Measurements from ENCODE around the gene CDC42EP4. TPM values are rescaled to one million over a fixed set of nuclear protein-coding genes. Genes with fewer than 3 reads are reported as not detected.

Gene CDC42EP4
- total RNA-seq, 6 donors from 2014 or later: 28.3 to 65.7 (median 52.9) TPM

DNA sequence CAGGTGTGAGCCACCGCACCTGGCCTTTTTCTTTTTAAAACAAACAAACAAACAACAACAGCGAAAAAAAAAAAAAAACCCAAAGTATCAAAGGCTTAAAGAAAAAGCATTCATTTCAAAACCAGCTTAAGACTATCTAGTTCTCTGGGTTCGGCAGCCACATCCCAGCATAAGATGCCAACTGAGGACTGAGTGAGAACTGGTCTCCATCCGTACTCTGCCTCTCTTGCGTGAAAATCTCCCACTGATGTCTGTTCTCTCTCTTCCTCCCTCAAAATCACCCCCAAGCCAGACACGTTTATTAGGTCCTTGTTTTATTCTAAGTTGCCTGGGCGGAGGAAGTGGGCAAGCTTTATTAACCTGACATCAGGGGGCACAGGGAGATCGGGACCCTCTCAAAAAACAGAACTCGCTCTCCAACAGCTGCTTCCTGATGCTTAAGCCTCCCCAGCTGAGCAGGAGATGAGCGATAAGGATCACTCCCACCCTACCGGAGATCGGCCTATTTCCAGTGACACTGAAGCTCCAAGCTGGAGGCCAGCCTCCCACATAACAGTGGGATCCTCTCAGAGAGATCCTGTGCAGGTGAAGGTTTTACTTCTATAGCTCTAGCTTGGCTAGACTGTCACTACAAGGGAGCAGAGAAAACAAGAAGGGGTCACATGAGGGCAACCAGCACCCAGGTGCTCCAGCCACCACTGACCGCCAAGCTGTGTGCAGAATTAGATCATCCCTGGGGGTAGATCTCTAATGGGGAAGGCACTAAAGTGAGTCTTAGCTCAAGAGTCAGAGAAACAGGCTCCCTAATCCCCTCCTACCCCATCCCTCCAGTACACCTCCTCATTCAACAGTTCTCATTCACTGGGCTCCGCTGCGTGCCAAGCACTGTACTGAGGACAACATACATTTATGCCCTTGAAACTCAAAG is 13.6 kb downstream of the CDC42EP4 start:
- Histone ChIP-seq H3K9me3 (no peaks in the 10 kb centered on the region), H3K36me3 (no peaks in the 10 kb centered on the region), H3K27me3 (no peaks in the 10 kb centered on the region), H3K4me3 (no peak overlapping the region), H3K27ac (peak overlapping the region; percentile 12 to 78 (median 55)), H3K4me1 (peaks cover 38 to 67% (median 60%) of the 10 kb centered on the region in 4 donors)
- WGBS, 2 donors: 48 to 56% methylated on average over 15 of the region's 15 CpGs
- DNase-seq (no peak), ATAC-seq (ENCODE audit: low FRiP score in 2 of 2) (peak in 1 of 2 donors; percentile 48)
- TF ChIP-seq POLR2AphosphoS5 (IDR thresholded peaks at IDR 0.05) (no peak), POLR2A (IDR thresholded peaks at IDR 0.05) (no peak), EP300 (IDR thresholded peaks at IDR 0.05) (no peak)
- TF ChIP-seq, protein P1, sequence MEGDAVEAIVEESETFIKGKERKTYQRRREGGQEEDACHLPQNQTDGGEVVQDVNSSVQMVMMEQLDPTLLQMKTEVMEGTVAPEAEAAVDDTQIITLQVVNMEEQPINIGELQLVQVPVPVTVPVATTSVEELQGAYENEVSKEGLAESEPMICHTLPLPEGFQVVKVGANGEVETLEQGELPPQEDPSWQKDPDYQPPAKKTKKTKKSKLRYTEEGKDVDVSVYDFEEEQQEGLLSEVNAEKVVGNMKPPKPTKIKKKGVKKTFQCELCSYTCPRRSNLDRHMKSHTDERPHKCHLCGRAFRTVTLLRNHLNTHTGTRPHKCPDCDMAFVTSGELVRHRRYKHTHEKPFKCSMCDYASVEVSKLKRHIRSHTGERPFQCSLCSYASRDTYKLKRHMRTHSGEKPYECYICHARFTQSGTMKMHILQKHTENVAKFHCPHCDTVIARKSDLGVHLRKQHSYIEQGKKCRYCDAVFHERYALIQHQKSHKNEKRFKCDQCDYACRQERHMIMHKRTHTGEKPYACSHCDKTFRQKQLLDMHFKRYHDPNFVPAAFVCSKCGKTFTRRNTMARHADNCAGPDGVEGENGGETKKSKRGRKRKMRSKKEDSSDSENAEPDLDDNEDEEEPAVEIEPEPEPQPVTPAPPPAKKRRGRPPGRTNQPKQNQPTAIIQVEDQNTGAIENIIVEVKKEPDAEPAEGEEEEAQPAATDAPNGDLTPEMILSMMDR (IDR thresholded peaks at IDR 0.05): no peak

DNA sequence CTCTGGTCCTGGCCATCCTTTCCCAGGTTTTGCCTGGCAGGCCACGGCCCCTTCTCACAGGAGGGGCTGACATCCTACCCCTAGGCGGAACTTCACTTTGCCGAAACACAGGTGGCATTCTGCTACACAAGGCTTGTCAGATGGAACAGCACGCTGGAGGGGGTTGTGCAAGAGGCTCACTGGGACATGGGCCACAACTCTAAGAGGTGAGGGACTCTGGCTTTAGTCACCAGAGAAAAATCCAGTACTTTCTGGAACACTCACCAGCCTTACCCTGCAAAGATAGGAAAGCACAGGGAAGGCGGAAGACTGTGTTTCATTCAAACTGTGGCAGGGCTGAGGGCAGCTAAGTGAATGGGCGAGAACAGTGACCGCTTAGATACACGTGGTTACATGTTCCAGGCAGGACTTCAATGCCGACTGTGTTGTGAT is 18.3 kb downstream of the CDC42EP4 start:
- 39 to 53% methylated on average over 9 of the region's 9 CpGs for WGBS, 2 donors
- no peaks in the 10 kb centered on the region for H3K27me3 ChIP-seq
- peaks cover 66 to 85% (median 75%) of the 10 kb centered on the region in 4 donors for H3K4me1 ChIP-seq
- peak in 1 of 2 donors; percentile 90 for DNase-seq
- no peak overlapping the region for H3K4me3 ChIP-seq
- H3K36me3 ChIP-seq: no peaks in the 10 kb centered on the region
- no peaks in the 10 kb centered on the region for H3K9me3 ChIP-seq
- peak overlapping the region; percentile 73 to 93 (median 86) for H3K27ac ChIP-seq
- peak; percentile 12 to 78 for ATAC-seq (ENCODE audit: low FRiP score in 2 of 2)
- TF ChIP-seq POLR2A (IDR thresholded peaks at IDR 0.05) (no peak), POLR2AphosphoS5 (IDR thresholded peaks at IDR 0.05) (peak; percentile 60 to 64), EP300 (IDR thresholded peaks at IDR 0.05) (peak in 1 of 4 donors; percentile 89)
- TF ChIP-seq, protein P1 (IDR thresholded peaks at IDR 0.05): no peak

DNA sequence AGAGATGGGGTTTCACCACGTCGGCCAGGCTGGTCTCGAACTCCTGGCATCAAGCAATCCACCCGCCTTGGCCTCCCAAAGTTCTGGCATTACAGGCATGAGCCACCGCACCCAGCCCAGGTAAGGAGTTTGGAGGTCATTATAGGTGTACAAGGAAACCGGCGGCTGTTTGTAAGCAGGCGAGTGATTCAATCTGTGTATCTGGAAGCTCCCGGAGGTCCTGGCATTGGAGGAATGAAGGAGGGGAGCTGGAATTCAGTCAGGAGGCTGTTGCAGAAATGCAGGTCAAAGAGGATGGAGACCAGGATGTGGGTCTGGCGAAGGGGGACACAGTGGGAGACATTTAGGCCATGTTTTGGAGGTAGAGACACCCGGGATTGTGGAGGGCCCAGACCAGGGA is 18.8 kb downstream of the CDC42EP4 start:
- H3K27me3 ChIP-seq: no peaks in the 10 kb centered on the region
- ATAC-seq (ENCODE audit: low FRiP score in 2 of 2) (no peak), DNase-seq (no peak)
- H3K36me3 ChIP-seq: no peaks in the 10 kb centered on the region
- TF ChIP-seq POLR2A (IDR thresholded peaks at IDR 0.05): no peak
- TF ChIP-seq, protein P1 (IDR thresholded peaks at IDR 0.05): no peak
- no peak for TF ChIP-seq EP300 (IDR thresholded peaks at IDR 0.05)
- TF ChIP-seq POLR2AphosphoS5 (IDR thresholded peaks at IDR 0.05): no peak
- 76 to 79% methylated on average over 11 of the region's 11 CpGs for WGBS, 2 donors
- H3K4me3 ChIP-seq: no peak overlapping the region
- peaks cover 65 to 85% (median 75%) of the 10 kb centered on the region in 4 donors for H3K4me1 ChIP-seq
- H3K27ac ChIP-seq: peak overlapping the region; percentile 73 to 93 (median 86)
- no peaks in the 10 kb centered on the region for H3K9me3 ChIP-seq

DNA sequence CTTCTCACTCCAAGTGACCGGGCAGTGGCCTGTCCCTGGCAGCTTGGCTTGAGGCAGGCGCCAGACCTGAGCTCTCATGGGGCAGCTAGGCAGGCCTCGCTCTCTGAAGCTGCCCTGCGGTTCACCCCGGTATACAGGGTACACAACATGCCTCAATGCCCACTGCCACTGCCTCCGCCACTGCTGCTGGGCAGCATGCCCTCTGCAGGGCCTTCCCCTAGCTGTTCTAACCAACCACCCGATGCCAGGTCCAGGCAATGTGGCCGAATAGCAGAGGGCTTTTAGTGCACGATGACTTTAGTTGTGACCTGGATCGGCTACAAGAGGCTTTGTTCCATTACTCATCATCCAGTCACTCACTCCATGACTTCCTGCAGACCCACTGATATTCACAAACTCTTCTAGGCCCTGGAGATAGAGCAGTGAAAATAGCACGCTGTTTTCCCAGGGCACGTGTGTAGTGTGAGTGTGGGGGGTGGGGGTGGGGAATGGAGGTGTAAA is 19.7 kb downstream of the CDC42EP4 start:
- 57 to 64% methylated on average over 5 to 10 of the region's 12 CpGs for WGBS, 2 donors
- DNase-seq: peak in 1 of 2 donors; percentile 62
- H3K4me1 ChIP-seq: peaks cover 68 to 90% (median 80%) of the 10 kb centered on the region in 4 donors
- H3K4me3 ChIP-seq: peak overlapping the region in 1 of 4 donors; percentile 0
- H3K9me3 ChIP-seq: no peaks in the 10 kb centered on the region
- peaks cover 0 to under 1% (median 0%) of the 10 kb centered on the region in 4 donors for H3K36me3 ChIP-seq
- peak overlapping the region; percentile 73 to 93 (median 86) for H3K27ac ChIP-seq
- no peaks in the 10 kb centered on the region for H3K27me3 ChIP-seq
- peak in 1 of 2 donors; percentile 38 for TF ChIP-seq POLR2AphosphoS5 (IDR thresholded peaks at IDR 0.05)
- TF ChIP-seq EP300 (IDR thresholded peaks at IDR 0.05): no peak
- TF ChIP-seq, protein P1 (IDR thresholded peaks at IDR 0.05): no peak
- TF ChIP-seq POLR2A (IDR thresholded peaks at IDR 0.05): peak in 1 of 4 donors; percentile 4
- peak; percentile 11 to 35 for ATAC-seq (ENCODE audit: low FRiP score in 2 of 2)

Data from upper lobe of left lung (tissue), 6 donors.